PC-9 (cell line): ENCODE results near the gene TMBIM4.

Source experiments
- CTCF ChIP-seq: fragments of 200-600 bp; sonication (generic); conservative IDR thresholded peaks from 2 replicates; pipeline ENCODE4 v1.6.1; 2017; ENCODE audit warnings: mixed run types, antibody characterized with exemption, mild to moderate bottlenecking, moderate library complexity
- EZH2 ChIP-seq: fragments of 200-600 bp; sonication (generic); IDR thresholded peaks from 2 replicates; pipeline ENCODE4 v1.8.0; 2017; ENCODE audit warnings: antibody characterized with exemption, low read depth

- TF ChIP-seq CTCF, result no peak
- no peak for TF ChIP-seq EZH2
Observed at GRCh38 chr12:66152732-66153131, 17.1 kb downstream of the TMBIM4 start.
